Left cardiac atrium (tissue), 4 donors: ENCODE measurements around the gene SEPTIN11. TPM values are rescaled to one million over a fixed set of nuclear protein-coding genes. Genes with fewer than 3 reads are reported as not detected.

Experiments
- ATAC-seq, 2 donors: fragments of 200-7000 bp; cut with Tn5 transposase; one replicate each; pipeline ENCODE4 v1.9.1; 2020; ENCODE audit warnings: mild to moderate bottlenecking in 2 of 2, moderate library complexity in 2 of 2
- DNase-seq: peaks from one replicate; pipeline ENCODE4 v3.0.0-alpha.2; 2020
- intact Hi-C, 2 donors: fragments of 100-400 bp; cut with DNase I; formaldehyde crosslinking; loops; one replicate each; pipeline versions ENCODE4 v1.14.1 to v1.15.1; 2022 to 2023
- total RNA-seq, 2 donors: library from RNA; stranded (reverse); fragmentation: NEBNext Ultra II Directional; extraction: Animal tissue kit (Norgen Biotek cat#: 25700); gene quantifications; one replicate each; pipeline ENCODE4 v1.2.1, GENCODE V29; 2021
- donor health status: DM: no; HTN: yes; CAD: no.
- donor health status: DM: no; HTN: yes; CAD: no; lungs with severe emphysema.
- donor health status: DM: yes; HTN: yes; CAD: no.
- donor health status: Dilated cardiomyopathy.

SEPTIN11 gene
- total RNA-seq, 2 donors from 2014 or later = 59.6 to 65.6 TPM

DNA sequence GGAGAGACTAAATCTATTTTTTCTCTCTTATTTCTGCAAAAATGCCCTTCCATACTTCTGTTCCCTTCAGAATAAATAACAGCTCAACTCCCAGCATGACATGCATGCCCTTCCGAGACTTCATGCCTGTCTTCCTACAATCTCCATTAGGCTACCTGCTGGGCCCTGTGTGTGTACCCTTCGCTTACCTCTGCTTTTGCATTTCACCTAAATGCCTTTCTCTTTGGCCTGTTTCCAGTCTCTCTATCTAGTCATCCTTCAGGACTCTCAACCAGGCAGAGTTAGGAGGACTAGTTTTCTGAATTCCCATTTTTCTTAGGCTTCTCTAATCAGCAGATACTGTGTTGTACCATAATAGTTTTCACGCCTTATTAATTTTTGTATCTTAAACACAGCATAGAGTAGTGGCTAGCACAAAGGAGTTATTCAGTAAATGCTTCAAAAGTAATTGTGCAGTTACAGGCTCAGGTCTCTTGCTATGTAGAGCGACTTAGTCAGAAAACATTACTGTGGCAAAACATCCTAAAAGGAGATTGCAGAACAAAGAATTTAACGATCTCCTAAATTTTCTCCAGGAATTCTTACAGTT lies 20.5 kb downstream of the SEPTIN11 start:
- no peak for DNase-seq
- no peak for ATAC-seq
- intact Hi-C loops = no loop called here

DNA sequence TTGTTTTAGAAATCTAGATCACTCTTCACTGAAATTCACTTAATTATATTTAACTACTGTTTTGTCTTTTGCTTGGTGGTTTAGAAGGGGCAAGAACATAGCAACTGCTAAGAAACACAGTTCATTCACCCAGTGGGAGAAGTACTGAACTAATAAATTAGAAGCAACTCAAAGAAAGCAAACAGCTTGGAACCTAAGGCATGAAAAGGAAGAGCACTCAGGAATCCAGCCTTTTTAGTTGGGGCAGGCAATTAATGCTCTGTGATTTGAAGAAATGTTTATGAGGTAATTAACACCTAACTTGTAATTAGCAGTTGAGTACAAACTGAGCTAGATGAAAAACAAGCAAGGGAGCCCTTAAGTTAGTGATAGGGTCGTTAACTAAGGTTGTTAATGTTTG lies 22.8 kb downstream of the SEPTIN11 start:
- intact Hi-C loops = no loop called here
- DNase-seq (no peak), ATAC-seq (no peak)

DNA sequence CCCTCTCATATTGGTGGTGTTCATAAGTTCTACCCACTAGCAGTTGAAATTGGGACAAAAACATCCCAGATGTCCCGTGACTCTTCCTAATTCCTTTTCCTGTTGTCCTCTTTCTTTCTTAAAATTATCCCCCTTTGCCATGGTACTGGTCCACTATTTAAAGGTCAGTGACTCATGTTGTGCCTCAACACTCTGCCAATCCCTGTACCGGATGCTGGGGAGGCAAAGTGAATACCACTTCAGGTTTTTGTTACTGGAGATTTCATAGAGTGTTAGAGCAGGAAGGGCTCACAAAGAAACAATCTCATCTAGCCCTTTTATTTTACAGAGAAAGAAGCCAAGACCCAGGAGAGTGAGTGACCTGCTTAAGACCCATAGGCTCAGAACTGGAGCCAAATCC lies 24.6 kb downstream of the SEPTIN11 start:
- intact Hi-C loops = no loop called here
- DNase-seq (no peak), ATAC-seq (peak in 1 of 2 donors; percentile 45)

DNA sequence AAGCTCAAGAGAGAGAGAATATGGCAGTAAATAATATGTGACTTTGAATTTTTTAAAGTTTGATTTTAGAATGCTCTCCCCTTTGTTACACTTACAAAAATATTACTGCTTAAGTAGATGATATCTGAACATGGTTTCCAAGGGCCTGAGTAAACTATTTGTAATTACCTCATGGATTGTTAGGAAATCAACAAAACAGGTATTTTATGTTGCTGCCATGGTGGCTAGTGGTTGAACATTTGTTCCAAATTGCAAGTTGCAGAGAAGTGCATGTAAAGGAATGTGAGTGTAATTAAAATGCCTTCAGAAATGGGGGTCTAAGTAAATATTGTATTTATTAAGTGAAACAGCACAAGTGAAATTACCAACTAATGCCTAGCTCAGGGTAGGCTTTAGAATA lies 27.6 kb downstream of the SEPTIN11 start:
- intact Hi-C loops = no loop called here
- DNase-seq (no peak), ATAC-seq (no peak)

DNA sequence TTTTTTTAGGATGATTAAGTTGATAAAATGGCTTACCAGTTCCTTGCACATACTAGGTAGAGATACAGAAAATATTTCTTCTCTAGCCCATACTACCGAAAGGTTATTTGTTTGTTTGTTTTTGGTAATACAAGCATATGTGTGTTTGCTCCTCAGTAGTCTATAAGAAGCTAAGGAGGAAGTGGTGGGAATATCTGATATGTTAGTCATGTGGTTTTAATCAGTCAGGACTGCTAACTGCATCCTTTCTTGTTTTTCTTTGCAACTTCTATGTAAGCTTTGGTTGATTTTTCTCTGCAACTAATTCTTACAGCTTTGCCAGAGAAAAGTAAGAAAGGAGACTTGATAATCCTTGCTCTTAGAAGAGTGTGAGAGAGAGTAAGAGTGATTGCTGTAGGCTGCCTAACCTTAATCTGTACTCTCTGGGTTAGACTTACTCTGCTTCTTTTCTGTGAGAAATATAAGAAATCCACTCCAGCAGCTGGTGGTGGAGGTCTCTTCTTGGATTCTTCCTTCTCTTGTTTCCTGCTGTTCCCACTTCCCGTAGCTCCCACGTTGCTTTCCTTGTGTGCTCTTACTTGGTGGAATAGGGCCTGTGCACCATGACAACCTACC lies 28.3 kb downstream of the SEPTIN11 start:
- ATAC-seq (peak in 1 of 2 donors; percentile 29), DNase-seq (no peak)
- intact Hi-C loops = no loop called here

DNA sequence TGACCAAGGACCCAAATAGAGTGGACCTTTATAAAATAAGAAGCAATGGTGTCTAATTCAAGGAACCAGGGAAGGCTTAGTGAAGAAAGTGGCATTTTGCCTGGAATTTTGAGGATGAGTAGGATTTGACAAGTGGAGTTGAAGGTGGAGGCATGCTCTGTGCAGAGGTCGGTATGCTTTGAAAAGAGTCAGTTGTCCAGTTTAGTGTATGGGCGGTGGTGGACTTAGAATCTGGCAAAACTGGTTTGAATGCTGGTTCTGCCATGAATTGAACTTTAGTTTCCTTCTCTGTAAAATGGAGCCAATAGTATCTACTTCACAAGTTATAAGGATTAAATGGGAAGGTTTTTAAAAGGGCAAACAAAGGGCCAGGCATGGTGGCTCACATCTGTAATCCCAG lies 29.7 kb downstream of the SEPTIN11 start:
- intact Hi-C loops = no loop called here
- DNase-seq = no peak
- no peak for ATAC-seq

DNA sequence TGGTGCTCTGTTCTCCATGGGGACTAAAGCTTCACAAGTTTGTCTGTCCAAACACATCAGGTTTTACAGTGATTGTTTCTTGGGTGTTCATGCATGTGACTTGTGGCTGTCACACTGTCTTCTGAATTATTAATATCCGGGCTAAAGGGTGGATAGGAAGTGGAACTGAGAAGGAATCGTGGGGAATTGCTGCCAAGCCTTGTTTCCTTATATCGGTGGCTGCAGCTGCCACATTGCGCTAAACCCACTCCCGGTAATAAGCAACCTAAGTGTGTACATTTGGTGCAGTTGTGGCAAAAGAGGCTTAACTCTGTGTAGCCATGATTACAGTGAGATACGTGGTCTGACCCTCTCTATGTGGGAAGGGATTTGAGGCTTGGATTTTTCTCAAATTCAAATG lies 30.7 kb downstream of the SEPTIN11 start:
- DNase-seq (no peak), ATAC-seq (no peak)
- intact Hi-C loops = no loop called here

DNA sequence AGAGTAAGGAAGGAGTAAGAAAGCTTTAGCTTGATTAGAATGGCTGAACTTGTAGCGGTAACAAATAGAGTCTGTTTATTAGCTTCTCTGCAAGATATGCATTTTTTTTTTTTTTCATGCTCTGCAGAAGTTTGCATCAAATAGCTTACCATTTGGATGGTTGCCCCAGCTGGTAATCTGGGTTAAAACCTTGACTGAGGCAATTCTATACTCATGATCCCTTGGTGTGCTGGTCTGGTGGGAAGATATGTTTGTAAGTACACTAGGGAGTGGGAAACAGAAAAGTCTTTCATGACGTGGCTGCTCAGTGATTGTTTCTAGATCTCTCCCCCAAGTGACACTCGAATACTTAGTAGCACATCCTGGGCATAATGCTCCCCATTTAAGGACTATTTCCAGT lies 32.1 kb downstream of the SEPTIN11 start:
- ATAC-seq = no peak
- intact Hi-C loops = no loop called here
- no peak for DNase-seq

DNA sequence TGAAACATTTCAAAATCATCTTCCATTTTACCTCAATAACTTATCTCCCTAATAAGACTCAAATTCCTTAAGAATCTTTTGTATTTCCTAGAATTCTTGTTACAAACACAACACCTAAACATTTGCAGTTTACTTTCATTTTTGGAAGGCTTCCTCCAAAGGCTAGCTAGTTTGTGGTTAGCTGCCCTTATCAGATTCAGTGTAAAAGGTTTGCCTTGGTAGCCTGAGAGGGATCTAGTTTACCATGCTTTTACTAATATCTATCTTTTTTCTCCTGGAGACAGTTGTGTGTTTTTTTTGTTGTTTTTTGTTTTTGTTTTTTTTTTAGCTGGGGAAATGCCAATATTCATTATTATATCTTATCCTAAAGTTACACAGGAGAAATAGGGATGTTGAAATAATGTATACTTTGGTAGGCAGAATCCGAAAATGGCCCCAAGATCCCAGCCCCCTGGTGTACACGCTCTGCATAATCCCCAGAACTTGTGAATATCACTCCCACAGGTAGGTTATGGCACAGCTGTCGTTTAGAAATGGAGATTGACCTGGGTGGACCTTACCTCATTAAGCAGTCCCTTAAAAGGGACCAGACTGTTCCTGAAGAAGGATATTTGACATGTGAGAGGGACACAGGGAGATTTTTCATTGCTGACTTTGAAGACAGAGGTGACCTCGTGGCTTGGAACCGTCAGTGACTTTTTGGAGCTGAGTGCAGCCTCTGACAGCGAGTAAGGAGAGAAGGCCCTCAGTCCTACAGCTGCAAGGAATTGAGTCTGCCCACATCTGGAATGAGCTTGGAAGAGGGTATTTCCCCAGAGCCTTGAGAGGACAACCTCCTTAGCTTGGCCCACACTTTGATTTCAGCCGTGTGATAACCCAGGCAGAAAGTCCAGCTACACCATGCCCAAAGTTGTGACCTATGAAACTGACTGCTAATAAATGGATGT lies 33.4 kb downstream of the SEPTIN11 start:
- DNase-seq (no peak), ATAC-seq (no peak)
- intact Hi-C loops = no loop called here

DNA sequence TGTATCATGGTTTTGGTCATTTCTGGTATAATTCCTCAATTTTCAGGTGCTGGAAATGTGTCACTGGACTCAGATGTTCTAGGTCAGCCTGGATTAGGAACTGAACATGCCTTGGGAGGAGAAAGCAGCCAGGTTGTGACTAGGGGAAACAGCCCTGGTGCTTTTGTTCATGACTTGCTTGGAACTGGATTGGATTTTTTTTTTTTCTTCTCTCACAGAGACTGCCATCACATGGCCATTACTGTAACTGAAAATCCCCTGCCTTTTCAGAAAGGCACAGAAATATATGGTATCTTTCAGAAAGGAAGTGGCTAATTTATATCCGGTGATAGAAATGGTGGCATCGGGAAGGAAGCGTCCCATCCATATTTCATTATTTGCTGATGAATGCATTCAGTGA lies 34.6 kb downstream of the SEPTIN11 start:
- intact Hi-C loops = no loop called here
- peak in 1 of 2 donors; percentile 16 for ATAC-seq
- no peak for DNase-seq

DNA sequence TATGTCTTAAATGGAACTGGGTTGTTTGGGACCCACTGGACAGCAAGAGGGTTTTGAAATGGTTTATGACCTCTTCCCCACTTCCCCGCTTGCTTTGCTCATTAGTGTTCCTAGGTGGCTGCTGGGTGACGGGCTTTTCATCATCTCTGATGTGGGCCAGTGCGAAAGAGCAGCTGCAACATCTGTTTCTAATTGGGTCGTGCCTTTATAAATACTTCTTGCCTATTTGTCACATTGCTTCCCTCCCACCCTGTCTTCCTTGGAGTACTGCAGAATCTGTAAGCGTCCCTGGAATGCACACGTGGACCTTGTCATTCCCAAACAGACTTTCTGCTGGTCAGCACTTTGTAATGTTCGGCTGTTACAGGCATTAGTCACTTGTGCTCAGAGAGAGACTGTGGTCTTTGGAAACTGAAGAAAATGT lies 35.2 kb downstream of the SEPTIN11 start:
- DNase-seq (peak; percentile 56), ATAC-seq (peak; percentile 90 to 91)
- intact Hi-C loops = loop anchor here in 1 of 2 donors (5.0 kb wide), 1 partner anchor 32 kb away; no protein-coding TSS in a partner anchor

DNA sequence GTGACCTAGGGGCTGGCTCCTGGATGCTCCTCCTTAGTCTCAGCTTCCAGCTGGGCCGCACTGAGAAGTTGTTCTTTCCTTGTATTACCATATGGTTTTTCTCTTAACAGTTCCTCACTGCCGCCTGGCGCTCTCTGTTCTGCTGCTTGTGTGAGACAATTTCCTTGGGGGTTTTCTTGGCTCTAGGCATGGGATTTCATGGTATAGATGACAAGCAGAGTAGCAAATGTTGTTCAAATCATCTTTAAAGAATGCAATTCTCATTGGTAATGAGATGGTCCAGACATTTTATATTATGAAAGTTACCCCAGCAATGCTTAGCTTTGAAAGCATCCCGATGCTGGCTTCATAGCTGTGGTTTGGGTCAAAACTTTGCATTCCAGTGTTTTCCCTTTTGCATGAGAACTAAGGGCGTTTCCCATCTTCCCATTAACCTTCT lies 37.6 kb downstream of the SEPTIN11 start:
- ATAC-seq (peak in 1 of 2 donors; percentile 45), DNase-seq (peak; percentile 46)
- intact Hi-C loops = loop anchor here in 1 of 2 donors (5.0 kb wide), 1 partner anchor 35 kb away; no protein-coding TSS in a partner anchor

DNA sequence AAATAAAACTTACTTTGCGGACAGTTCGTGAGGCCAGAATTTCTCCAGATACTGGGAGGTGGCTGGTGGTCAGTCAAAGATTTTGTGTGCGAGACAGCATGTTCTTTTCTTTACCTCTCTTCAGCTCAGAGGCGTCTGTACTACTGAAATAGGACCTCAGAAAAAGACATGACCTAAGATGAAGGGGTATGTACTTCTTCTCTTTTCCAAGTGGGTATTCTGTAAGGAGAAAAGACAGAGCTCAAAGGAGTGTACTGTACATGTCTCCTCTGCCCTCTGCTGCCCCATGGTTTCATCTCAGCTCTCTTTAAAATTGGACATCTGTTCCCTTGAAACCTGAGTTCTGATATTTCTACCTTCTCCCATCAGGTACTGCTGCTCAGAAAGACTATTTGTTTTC lies 38.1 kb downstream of the SEPTIN11 start:
- intact Hi-C loops = loop anchor here in 1 of 2 donors (5.0 kb wide), 1 partner anchor 35 kb away; no protein-coding TSS in a partner anchor
- no peak for DNase-seq
- peak in 1 of 2 donors; percentile 1 for ATAC-seq

DNA sequence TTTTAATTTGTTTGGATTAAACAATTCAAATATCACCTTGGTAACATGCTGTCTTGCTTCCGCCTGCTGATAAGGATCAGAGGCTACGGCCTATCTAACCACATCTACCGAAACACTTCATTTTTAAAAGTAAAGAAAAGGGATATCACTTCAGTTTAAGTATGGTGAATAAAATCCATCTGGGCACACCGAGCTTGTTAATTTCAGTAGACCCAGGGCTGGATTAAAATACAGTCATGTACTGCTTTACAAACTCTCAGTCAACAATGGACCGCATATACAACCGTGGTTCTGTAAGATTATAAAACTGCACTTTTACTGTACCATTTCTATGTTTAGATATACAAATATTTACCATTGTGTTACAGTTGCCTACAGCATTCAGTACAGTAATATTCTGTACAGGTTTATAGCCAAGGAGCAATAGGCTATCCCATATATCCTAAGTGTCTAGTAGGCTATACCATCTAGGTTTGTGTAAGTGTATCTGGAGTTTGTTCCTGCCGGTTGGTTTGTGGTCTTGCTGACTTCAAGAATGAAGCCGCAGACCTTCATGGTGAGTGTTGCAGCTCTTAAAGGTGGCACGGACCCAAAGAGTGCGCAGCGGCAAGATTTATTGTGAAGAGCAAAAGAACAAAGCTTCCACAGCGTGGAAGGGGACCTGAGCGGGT lies 40.0 kb downstream of the SEPTIN11 start:
- ATAC-seq (no peak), DNase-seq (no peak)
- intact Hi-C loops = loop anchor here in 1 of 2 donors (5.0 kb wide), 1 partner anchor 37 kb away; no protein-coding TSS in a partner anchor

DNA sequence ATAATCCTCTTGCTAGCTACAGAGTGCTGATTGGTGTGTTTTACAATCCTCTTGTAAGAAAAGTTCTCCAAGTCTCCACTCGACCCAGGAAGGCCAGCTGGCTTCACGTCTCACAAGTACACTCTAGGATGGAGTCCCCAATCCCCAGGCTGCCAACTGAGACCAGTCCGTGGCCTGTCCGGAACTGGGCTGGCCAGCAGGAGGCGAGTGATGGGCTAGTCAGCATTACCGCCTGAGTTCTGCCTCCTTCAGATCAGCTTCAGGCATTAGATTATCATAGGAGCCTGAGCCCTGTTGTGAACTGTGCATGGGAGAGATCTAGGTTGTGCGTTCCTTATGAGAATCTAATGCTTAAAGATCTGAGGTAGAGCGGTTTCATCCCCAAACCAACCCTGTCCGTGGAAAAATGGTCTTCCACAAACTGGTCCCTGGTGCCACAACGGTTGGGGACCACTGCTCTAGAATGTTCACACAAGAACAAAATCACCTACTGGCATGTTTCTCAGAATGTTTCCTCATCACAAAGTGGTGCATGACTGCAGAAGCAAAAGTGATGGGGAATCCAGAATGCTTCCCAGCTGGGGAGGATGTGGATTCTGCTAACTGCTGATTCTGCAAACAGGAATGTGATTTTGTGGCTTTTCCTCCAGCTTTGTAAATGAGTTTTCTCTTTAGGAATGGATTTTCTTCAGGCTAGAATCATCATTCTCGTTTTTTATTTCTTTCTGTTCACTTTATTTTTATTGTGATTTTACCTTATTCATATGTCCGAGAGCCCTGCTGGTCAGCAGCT lies 40.9 kb downstream of the SEPTIN11 start:
- DNase-seq = no peak
- ATAC-seq = no peak
- intact Hi-C loops = no loop called here

DNA sequence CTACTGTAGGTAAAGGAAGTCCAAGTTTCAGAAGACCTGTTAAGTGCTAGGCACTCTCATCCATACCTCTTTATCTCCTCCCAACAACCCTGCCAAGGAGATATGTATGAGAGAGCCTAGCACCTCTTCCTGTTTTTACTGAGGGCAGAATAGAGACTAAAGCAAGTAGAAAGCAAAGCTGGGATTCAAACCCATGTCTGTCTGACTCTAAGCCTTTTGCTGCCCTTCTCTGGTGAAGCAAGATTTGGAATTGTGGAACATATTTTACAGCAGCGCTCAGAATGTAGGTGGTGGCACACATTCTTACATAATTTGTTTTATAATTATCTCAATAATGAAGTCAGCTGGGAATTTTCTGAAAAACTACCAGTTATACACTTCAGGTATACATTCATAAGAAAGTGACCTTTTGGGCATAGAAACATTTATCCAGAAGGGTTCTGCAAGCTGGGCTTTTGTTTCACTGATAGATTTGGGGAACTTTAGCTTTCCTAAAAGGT lies 41.7 kb downstream of the SEPTIN11 start:
- DNase-seq (no peak), ATAC-seq (no peak)
- intact Hi-C loops = no loop called here

DNA sequence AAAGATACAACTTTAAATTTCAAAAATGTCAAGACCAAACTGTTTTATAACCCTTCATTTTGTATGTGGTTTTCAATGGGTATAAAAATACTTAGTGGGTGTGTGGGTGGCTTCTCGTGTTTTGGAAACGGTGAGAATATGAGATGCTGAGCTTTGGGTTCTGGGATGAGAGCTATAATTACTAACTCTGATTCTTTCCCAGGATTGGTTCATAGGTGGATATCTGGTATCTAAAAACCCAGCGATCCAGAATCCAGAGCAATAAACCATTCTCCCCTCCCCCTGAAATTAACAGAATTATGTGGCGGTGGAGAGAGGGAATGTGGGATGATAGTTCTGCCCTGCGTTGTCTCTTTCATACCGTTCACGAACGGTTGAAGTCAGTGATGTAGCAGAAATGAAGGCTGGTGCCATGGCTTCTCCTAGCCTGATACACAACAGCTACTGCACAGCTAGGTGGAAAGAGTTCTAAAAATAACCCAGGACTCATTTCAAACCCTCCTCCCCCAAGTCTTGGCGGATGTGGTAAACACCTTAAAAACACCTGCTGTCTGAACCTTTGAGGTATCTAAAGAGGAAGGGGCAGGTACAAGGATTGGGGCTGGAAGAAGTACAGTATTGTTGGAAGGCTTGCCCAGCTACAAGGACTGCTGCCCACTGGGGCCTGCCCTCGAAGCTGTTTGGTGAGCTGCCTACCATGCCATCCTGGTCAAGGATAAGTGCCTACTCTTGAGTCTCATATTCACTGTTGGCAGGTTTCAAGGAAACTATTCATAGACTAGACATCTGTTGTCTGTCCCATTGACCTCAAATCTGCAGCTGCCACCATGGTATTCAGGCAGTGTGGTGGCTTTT lies 44.5 kb downstream of the SEPTIN11 start:
- ATAC-seq (peak; percentile 75 to 83), DNase-seq (no peak)
- intact Hi-C loops = no loop called here
